GM13976 (cell line): Measurements from ENCODE around the gene DEDD.

ENCODE experiments used
- DNase-seq: peaks from one replicate; pipeline ENCODE4 v3.0.0; 2012; ENCODE audit warnings: low spot score
- in situ Hi-C: fragments of 300-500 bp; cut with MboI; formaldehyde crosslinking; loops from one replicate; pipeline ENCODE4 v1.12.0; 2022; ENCODE audit warnings: low sequenced_read_pairs, mixed read lengths, inconsistent platforms; ENCODE audit not compliant: unreplicated experiment
- TF ChIP-seq, protein P1 (sequence below): IDR thresholded peaks from 2 replicates; pipeline ENCODE4 v1.5.1; 2012; ENCODE audit warnings: borderline replicate concordance, mild to moderate bottlenecking; ENCODE audit not compliant: insufficient read depth; ENCODE audit errors: extremely low read depth, missing control alignments, control extremely low read depth

Gene DEDD

DNA sequence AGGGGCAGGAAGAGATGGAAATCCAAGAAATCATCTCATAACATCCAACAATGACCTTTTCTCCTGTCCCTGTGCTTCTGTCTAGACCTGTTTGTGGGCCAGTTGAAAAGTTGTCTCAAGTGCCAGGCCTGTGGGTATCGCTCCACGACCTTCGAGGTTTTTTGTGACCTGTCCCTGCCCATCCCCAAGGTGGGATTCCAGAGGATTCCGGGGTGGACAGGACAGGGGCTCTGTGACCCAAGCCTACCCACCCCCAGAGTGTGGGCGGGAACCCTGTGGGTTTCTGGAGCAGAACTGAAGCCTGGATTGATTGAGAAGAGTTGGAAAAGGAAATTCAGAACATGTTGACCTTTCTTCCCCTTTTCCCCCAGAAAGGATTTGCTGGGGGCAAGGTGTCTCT is 31.3 kb upstream of the DEDD start:
- TF ChIP-seq, protein P1, sequence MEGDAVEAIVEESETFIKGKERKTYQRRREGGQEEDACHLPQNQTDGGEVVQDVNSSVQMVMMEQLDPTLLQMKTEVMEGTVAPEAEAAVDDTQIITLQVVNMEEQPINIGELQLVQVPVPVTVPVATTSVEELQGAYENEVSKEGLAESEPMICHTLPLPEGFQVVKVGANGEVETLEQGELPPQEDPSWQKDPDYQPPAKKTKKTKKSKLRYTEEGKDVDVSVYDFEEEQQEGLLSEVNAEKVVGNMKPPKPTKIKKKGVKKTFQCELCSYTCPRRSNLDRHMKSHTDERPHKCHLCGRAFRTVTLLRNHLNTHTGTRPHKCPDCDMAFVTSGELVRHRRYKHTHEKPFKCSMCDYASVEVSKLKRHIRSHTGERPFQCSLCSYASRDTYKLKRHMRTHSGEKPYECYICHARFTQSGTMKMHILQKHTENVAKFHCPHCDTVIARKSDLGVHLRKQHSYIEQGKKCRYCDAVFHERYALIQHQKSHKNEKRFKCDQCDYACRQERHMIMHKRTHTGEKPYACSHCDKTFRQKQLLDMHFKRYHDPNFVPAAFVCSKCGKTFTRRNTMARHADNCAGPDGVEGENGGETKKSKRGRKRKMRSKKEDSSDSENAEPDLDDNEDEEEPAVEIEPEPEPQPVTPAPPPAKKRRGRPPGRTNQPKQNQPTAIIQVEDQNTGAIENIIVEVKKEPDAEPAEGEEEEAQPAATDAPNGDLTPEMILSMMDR = no peak
- in situ Hi-C loops = no loop called here
- DNase-seq = no peak

DNA sequence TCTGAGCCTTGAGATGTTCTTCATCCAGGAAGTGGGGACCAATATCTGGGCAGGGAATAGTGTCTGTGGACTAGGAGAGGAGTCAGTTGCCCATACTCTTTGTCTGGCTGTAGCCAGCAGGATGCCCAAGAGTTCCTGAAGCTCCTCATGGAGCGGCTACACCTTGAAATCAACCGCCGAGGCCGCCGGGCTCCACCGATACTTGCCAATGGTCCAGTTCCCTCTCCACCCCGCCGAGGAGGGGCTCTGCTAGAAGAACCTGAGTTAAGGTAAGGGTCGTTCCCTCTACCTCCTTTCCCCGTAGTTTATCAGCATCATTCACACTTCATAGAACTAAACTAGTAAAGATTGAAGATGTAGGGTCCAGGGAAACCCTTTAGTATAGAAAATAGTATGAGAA is 30.3 kb upstream of the DEDD start:
- TF ChIP-seq, protein P1 = no peak
- DNase-seq = no peak
- in situ Hi-C loops = no loop called here

DNA sequence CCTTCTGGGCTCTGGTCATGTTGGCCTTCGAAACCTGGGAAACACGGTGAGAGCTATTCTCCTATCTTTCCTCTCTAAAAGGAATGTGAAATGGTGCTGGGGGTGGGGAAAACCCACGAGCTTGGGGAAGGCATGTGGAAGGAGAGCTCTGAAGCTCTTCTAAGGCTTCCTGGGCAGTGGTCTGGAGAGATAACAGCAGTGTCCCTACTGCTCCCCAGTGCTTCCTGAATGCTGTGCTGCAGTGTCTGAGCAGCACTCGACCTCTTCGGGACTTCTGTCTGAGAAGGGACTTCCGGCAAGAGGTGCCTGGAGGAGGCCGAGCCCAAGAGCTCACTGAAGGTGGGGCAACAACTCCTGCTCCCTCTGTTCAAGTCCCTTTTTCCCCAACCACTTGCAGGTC is 29.6 kb upstream of the DEDD start:
- DNase-seq = no peak
- TF ChIP-seq, protein P1 = no peak
- in situ Hi-C loops = no loop called here

DNA sequence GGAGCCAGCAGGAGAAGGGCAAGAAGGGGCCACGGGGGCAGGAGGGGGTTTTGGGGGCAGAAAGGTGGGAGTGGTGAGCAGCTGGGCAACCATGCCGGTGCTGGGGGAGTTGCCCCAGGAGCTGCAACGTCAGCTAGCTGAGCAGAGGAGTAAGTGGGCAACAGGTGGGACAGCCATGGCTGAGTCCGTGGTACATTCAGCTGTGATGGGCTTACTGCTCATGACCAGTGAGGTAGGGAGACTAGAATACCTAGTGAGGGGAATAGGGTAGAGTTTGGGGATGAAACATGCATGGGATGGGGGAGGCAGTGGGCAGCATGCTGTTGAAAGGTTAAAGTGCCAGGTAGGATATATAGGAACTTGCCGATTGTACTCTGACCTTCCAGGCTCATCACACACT is 29.2 kb upstream of the DEDD start:
- in situ Hi-C loops = no loop called here
- no peak for DNase-seq
- TF ChIP-seq, protein P1 = no peak

GRCh38 chr1:161160671-161161145 is 28.2 kb upstream of the DEDD start:
- TF ChIP-seq, protein P1 = no peak
- in situ Hi-C loops = no loop called here
- DNase-seq = no peak

GRCh38 chr1:161159913-161160243 is 27.4 kb upstream of the DEDD start:
- no peak for DNase-seq
- in situ Hi-C loops = no loop called here
- TF ChIP-seq, protein P1 = no peak
